Liver (tissue), 9 donors: ENCODE results near the gene MCTP2. TPM values are rescaled to one million over a fixed set of nuclear protein-coding genes. Genes with fewer than 3 reads are reported as not detected.

Experiments
- DNase-seq: peaks from one replicate; pipeline ENCODE4 v3.0.0-alpha.2; 2017; ENCODE audit warnings: low spot score
- H3K27ac ChIP-seq, 2 donors: one replicate each; pipeline ENCODE4 v1.7.0; 2013; ENCODE audit warnings: inconsistent platforms in 2 of 2, low read length in 2 of 2, control low read depth in 1 of 2, low read depth in 1 of 2, mild to moderate bottlenecking in 1 of 2
- H3K27me3 ChIP-seq, 4 donors: one replicate each; pipeline versions ENCODE4 v1.6.1 to v1.7.0; 2013; ENCODE audit warnings: low read length in 3 of 4, inconsistent platforms in 1 of 4, mild to moderate bottlenecking in 1 of 4, moderate library complexity in 1 of 4; ENCODE audit not compliant: control insufficient read depth in 4 of 4, insufficient read depth in 4 of 4
- H3K36me3 ChIP-seq, 4 donors: one replicate each; pipeline versions ENCODE4 v1.6.1 to v1.7.0; 2013; ENCODE audit warnings: low read length in 3 of 4, mild to moderate bottlenecking in 3 of 4, low read depth in 1 of 4, moderate library complexity in 1 of 4; ENCODE audit not compliant: control insufficient read depth in 4 of 4, insufficient read depth in 3 of 4
- H3K4me1 ChIP-seq, 4 donors: one replicate each; pipeline versions ENCODE4 v1.6.1 to v1.7.0; 2013; ENCODE audit warnings: low read length in 3 of 4, mild to moderate bottlenecking in 3 of 4, moderate library complexity in 1 of 4; ENCODE audit not compliant: control insufficient read depth in 4 of 4, insufficient read depth in 4 of 4
- H3K4me3 ChIP-seq, 3 donors: one replicate each; pipeline versions ENCODE4 v1.6.1 to v1.7.0; 2013; ENCODE audit warnings: low read length in 3 of 3, control low read depth in 1 of 3, low read depth in 1 of 3, mild to moderate bottlenecking in 1 of 3
- H3K9ac ChIP-seq, 2 donors: one replicate each; pipeline ENCODE4 v1.7.0; 2013; ENCODE audit warnings: low read length in 2 of 2, mild to moderate bottlenecking in 2 of 2, moderate library complexity in 2 of 2, control low read depth in 1 of 2, low read depth in 1 of 2
- H3K9me3 ChIP-seq, 4 donors: one replicate each; pipeline versions ENCODE4 v1.6.1 to v1.7.0; 2013; ENCODE audit warnings: low read length in 3 of 4; ENCODE audit not compliant: control insufficient read depth in 4 of 4
- ATF3 ChIP-seq: IDR thresholded peaks from 2 replicates; pipeline ENCODE4 v1.6.1; 2016; ENCODE audit warnings: antibody characterized with exemption
- CTCF ChIP-seq: fragments of 150-350 bp; IDR thresholded peaks from 2 replicates; pipeline ENCODE4 v1.5.1; 2017; ENCODE audit warnings: improper control_type of control experiment, low read depth, low read length; ENCODE audit not compliant: missing input control
- EGR1 ChIP-seq, 2 donors: IDR thresholded peaks; 2 replicates each; pipeline ENCODE4 v1.6.1; 2016 to 2018; ENCODE audit warnings: antibody characterized with exemption in 2 of 2, low read depth in 2 of 2
- FOXA1 ChIP-seq: IDR thresholded peaks from 2 replicates; pipeline ENCODE4 v1.6.1; 2016; ENCODE audit warnings: antibody characterized with exemption
- FOXA2 ChIP-seq: IDR thresholded peaks from 2 replicates; pipeline ENCODE4 v1.6.1; 2016; ENCODE audit warnings: antibody characterized with exemption
- GABPA ChIP-seq, 2 donors: IDR thresholded peaks in 1 of 2; conservative IDR thresholded peaks in 1 of 2; 2 replicates each; pipeline ENCODE4 v1.6.1; 2016; ENCODE audit warnings: antibody characterized with exemption in 2 of 2, mild to moderate bottlenecking in 1 of 2, moderate library complexity in 1 of 2
- HNF4A ChIP-seq, 2 donors: conservative IDR thresholded peaks; 2 replicates each; pipeline ENCODE4 v1.6.1; 2016; ENCODE audit warnings: antibody characterized with exemption in 2 of 2, mild to moderate bottlenecking in 2 of 2
- HNF4G ChIP-seq: IDR thresholded peaks from 2 replicates; pipeline ENCODE4 v1.6.1; 2016; ENCODE audit warnings: antibody characterized with exemption
- JUND ChIP-seq, 2 donors: IDR thresholded peaks; 2 replicates each; pipeline ENCODE4 v1.6.1; 2016; ENCODE audit warnings: antibody characterized with exemption in 2 of 2
- NR2F2 ChIP-seq: IDR thresholded peaks from 2 replicates; pipeline ENCODE4 v1.6.1; 2016; ENCODE audit warnings: antibody characterized with exemption
- RAD21 ChIP-seq, 2 donors: IDR thresholded peaks; 2 replicates each; pipeline ENCODE4 v1.6.1; 2016; ENCODE audit warnings: antibody characterized with exemption in 2 of 2, mild to moderate bottlenecking in 2 of 2
- REST ChIP-seq: IDR thresholded peaks from 2 replicates; pipeline ENCODE4 v1.6.1; 2016; ENCODE audit warnings: antibody characterized with exemption, mild to moderate bottlenecking
- RXRA ChIP-seq, 2 donors: IDR thresholded peaks; 2 replicates each; pipeline ENCODE4 v1.6.1; 2017 to 2018; ENCODE audit warnings: antibody characterized with exemption in 2 of 2, mild to moderate bottlenecking in 1 of 2
- SP1 ChIP-seq: IDR thresholded peaks from 2 replicates; pipeline ENCODE4 v1.6.1; 2018; ENCODE audit warnings: antibody characterized with exemption, mild to moderate bottlenecking
- TAF1 ChIP-seq: conservative IDR thresholded peaks from 2 replicates; pipeline ENCODE4 v1.6.1; 2016; ENCODE audit warnings: antibody characterized with exemption, mild to moderate bottlenecking
- YY1 ChIP-seq: IDR thresholded peaks from 2 replicates; pipeline ENCODE4 v1.6.1; 2016; ENCODE audit warnings: antibody characterized with exemption, mild to moderate bottlenecking
- ZBTB33 ChIP-seq: IDR thresholded peaks from 2 replicates; pipeline ENCODE4 v1.6.1; 2016; ENCODE audit warnings: antibody characterized with exemption
- WGBS: extraction: QIAGEN DNeasy Blood & Tissue Kit; methylation state at CpG from one replicate; pipeline ENCODE4 v1.1.7; 2013; 5-methylcytosine and 5-hydroxymethylcytosine counted together
- polyA plus RNA-seq, 2 donors: library from polyadenylated mRNA; stranded (reverse) in 1 of 2; unstranded in 1 of 2; fragments of 200-250 nt in 1 of 2; fragments of >200 nt in 1 of 2; fragmentation: Nextera tagmentation in 1 of 2; extraction: Ambion mirVana in 1 of 2; gene quantifications; one replicate each; pipeline versions ENCODE4 v1.2.1 to v1.2.3, GENCODE V29; 2013 to 2015
- total RNA-seq, 2 donors: library from RNA; depleted of rRNA; stranded (reverse); fragments of >200 nt; gene quantifications; one replicate each; pipeline ENCODE4 v1.2.3, GENCODE V29; 2014
- TF ChIP-seq, protein P1 (sequence below): IDR thresholded peaks from 2 replicates; pipeline ENCODE4 v1.6.1; 2016; ENCODE audit warnings: antibody characterized with exemption
- donor health status: healthy.
- donor health status: healthy.
- donor health status: healthy.
- donor health status: healthy.
- donor health status: healthy.

The MCTP2 gene
- total and polyA plus RNA-seq, 4 donors = 0.43 to 9.9 (median 3.5) TPM

GRCh38 chr15:94494732-94495131 lies 263.4 kb downstream of the MCTP2 start:
- no peak overlapping the region for H3K9ac ChIP-seq
- H3K27me3 ChIP-seq = no peaks in the 10 kb centered on the region
- no peaks in the 10 kb centered on the region for H3K4me1 ChIP-seq
- 83% methylated on average over 4 of the region's 4 CpGs for WGBS
- H3K36me3 ChIP-seq = no peaks in the 10 kb centered on the region
- no peak overlapping the region for H3K4me3 ChIP-seq
- TF ChIP-seq SP1 (no peak), FOXA1 (no peak), NR2F2 (no peak), REST (no peak), YY1 (no peak), ATF3 (no peak), HNF4G (no peak), CTCF (no peak), HNF4A (conservative IDR thresholded peaks at IDR 0.05) (no peak), GABPA (IDR thresholded peaks at IDR 0.05 in 1 of 2, conservative IDR thresholded peaks at IDR 0.05 in 1 of 2) (no peak), FOXA2 (no peak), EGR1 (IDR thresholded peaks at IDR 0.05; ENCODE audit: low read depth in 2 of 2) (no peak), JUND (IDR thresholded peaks at IDR 0.05) (no peak), TAF1 (no peak)
- TF ChIP-seq, protein P1, sequence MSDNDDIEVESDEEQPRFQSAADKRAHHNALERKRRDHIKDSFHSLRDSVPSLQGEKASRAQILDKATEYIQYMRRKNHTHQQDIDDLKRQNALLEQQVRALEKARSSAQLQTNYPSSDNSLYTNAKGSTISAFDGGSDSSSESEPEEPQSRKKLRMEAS = no peak
- H3K9me3 ChIP-seq = no peaks in the 10 kb centered on the region
- no peak for DNase-seq
- H3K27ac ChIP-seq = no peak overlapping the region

- 51% methylated on average over 2 of the region's 2 CpGs for WGBS
Measured at GRCh38 chr15:94503293-94503692, 271.9 kb downstream of the MCTP2 start.

More at GRCh38 chr15:94503293-94503692, 271.9 kb downstream of the MCTP2 start:
- H3K4me3 ChIP-seq = no peak overlapping the region
- H3K9ac ChIP-seq = no peak overlapping the region
- peaks cover 0 to 8% (median 0%) of the 10 kb centered on the region in 4 donors for H3K9me3 ChIP-seq
- no peak for TF ChIP-seq HNF4G
- no peak for TF ChIP-seq JUND (IDR thresholded peaks at IDR 0.05)
- no peak for TF ChIP-seq SP1
- TF ChIP-seq RAD21 (IDR thresholded peaks at IDR 0.05) = no peak
- TF ChIP-seq ZBTB33 = no peak
- TF ChIP-seq HNF4A (conservative IDR thresholded peaks at IDR 0.05) = no peak
- TF ChIP-seq ATF3 = no peak
- no peak for TF ChIP-seq GABPA (IDR thresholded peaks at IDR 0.05 in 1 of 2, conservative IDR thresholded peaks at IDR 0.05 in 1 of 2)
- TF ChIP-seq RXRA (IDR thresholded peaks at IDR 0.05) = no peak
- no peak for TF ChIP-seq TAF1
- TF ChIP-seq CTCF = no peak
- no peaks in the 10 kb centered on the region for H3K27me3 ChIP-seq
- H3K27ac ChIP-seq = no peak overlapping the region
- DNase-seq = no peak
- H3K36me3 ChIP-seq = no peaks in the 10 kb centered on the region
- no peaks in the 10 kb centered on the region for H3K4me1 ChIP-seq
